ACHN (cell line): ENCODE data around the gene PRKD2.

Experiments
- DNase-seq: peaks from one replicate; pipeline ENCODE4 v3.0.0-alpha.2; 2015
- in situ Hi-C: cut with HindIII; loops from 2 replicates; pipeline ENCODE4 v1.10.0; 2017; ENCODE audit warnings: low sequenced_read_pairs, low pct_ligation_motif_present, low pct_unique_long_range_greater_than_20kb

Gene PRKD2

GRCh38 chr19:46689358-46689757 lies 27.6 kb downstream of the PRKD2 start:
- in situ Hi-C loops, result no loop called here
- no peak for DNase-seq

- no peak for DNase-seq
- in situ Hi-C loops, result no loop called here
Observed at GRCh38 chr19:46687438-46688145, 29.3 kb downstream of the PRKD2 start.

GRCh38 chr19:46685189-46685588 lies 31.7 kb downstream of the PRKD2 start:
- in situ Hi-C loops, result no loop called here
- DNase-seq, result no peak

- in situ Hi-C loops, result no loop called here
- peak; percentile 31 for DNase-seq
Observed at GRCh38 chr19:46678110-46678732, 38.7 kb downstream of the PRKD2 start.

GRCh38 chr19:46674416-46675178 lies 42.3 kb downstream of the PRKD2 start:
- in situ Hi-C loops, result no loop called here
- DNase-seq, result peak; percentile 24

- DNase-seq, result no peak
Observed at GRCh38 chr19:46670813-46671212, 46.1 kb downstream of the PRKD2 start.

GRCh38 chr19:46668662-46669061 lies 48.3 kb downstream of the PRKD2 start:
- in situ Hi-C loops, result no loop called here
- DNase-seq, result no peak

More at GRCh38 chr19:46670813-46671212, 46.1 kb downstream of the PRKD2 start:
- in situ Hi-C loops, result no loop called here

GRCh38 chr19:46665072-46665471 lies 51.8 kb downstream of the PRKD2 start:
- no peak for DNase-seq
- in situ Hi-C loops, result no loop called here

- in situ Hi-C loops, result no loop called here
- DNase-seq, result peak; percentile 84
Observed at GRCh38 chr19:46661735-46662592, 55.0 kb downstream of the PRKD2 start.

GRCh38 chr19:46661020-46661731 lies 55.7 kb downstream of the PRKD2 start, which contains the start of gene DACT3:
TSS of gene DACT3 (minus strand) at chr19:46661182. CDS start at chr19:46661064, 118 bp downstream.
- in situ Hi-C loops, result no loop called here
- peak; percentile 98 for DNase-seq

- in situ Hi-C loops, result no loop called here
- no peak for DNase-seq
Observed at GRCh38 chr19:46660551-46661019, 56.3 kb downstream of the PRKD2 start.

- in situ Hi-C loops, result no loop called here
- no peak for DNase-seq
Observed at GRCh38 chr19:46660008-46660517, 56.9 kb downstream of the PRKD2 start.

GRCh38 chr19:46659151-46660007 lies 57.5 kb downstream of the PRKD2 start:
- in situ Hi-C loops, result no loop called here

GRCh38 chr19:46656541-46656940 lies 60.4 kb downstream of the PRKD2 start:
- no peak for DNase-seq
- in situ Hi-C loops, result no loop called here

More at GRCh38 chr19:46659151-46660007, 57.5 kb downstream of the PRKD2 start:
- no peak for DNase-seq

GRCh38 chr19:46654621-46655152 lies 62.2 kb downstream of the PRKD2 start:
- in situ Hi-C loops, result no loop called here
- DNase-seq, result no peak

- in situ Hi-C loops, result no loop called here
- no peak for DNase-seq
Observed at GRCh38 chr19:46650445-46650844, 66.5 kb downstream of the PRKD2 start.
